Measurements from ENCODE around the gene AKT3. TPM values are rescaled to one million over a fixed set of nuclear protein-coding genes. Genes with fewer than 3 reads are reported as not detected.

AKT3 gene
- total RNA-seq, 1 experiment from 2014 or later = 8.0 TPM

DNA sequence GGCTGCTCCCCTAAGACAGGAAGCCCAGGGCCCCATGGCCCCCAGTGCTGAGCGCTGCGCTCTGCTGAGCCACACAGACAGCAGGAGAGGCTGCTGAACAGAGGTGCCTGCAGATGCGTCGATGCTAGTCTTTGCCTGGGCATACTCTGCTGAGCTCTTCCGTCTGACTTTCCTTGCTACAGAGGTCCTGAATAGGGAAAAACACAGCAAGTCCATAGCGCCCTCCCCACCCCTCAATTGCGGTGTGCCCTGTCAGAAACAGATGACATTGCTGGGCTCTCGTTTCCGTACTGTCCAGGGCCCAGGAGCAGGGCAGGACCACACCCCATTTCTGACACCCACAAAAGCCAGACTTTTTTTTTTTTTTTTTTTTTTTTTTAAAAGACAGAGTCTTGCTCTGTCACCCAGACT lies 341.7 kb downstream of the AKT3 start:
- no peak overlapping the region for H3K4me3 ChIP-seq
- H3K27me3 ChIP-seq = no peaks in the 10 kb centered on the region
- no peak for DNase-seq
- H3K9me3 ChIP-seq = no peaks in the 10 kb centered on the region
- no peaks in the 10 kb centered on the region for H3K36me3 ChIP-seq

DNA sequence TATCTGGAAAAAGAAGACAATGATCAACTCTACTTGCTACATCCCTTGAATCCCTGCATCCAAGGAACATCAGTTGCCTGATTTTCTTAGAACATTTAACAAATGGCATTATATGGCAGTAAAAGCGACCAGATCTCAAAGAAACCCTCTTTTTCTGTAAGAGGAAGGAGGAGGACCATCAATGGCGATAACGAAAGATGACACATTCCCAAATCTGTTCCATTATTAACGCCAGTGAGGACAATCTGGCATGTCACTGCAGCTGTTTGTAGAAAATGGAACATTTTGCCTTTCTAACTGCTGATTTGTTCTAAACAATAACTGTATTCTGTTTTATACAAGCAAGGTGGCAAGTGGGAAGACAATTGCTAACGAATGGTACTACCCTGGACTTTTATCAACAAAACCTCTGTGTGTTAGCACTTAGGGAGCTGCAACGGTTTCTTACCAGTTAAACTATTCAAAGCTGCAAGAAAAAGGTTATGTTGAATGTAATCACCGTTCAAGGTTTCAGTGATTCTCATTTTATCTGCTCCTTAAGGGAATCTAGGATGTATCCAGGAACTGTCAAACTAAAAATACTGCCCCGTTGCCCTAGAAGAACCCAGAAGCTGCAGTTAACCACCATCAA lies 342.3 kb downstream of the AKT3 start:
- DNase-seq = no peak
- H3K36me3 ChIP-seq = no peaks in the 10 kb centered on the region
- no peaks in the 10 kb centered on the region for H3K27me3 ChIP-seq
- no peaks in the 10 kb centered on the region for H3K9me3 ChIP-seq
- H3K4me3 ChIP-seq = no peak overlapping the region

DNA sequence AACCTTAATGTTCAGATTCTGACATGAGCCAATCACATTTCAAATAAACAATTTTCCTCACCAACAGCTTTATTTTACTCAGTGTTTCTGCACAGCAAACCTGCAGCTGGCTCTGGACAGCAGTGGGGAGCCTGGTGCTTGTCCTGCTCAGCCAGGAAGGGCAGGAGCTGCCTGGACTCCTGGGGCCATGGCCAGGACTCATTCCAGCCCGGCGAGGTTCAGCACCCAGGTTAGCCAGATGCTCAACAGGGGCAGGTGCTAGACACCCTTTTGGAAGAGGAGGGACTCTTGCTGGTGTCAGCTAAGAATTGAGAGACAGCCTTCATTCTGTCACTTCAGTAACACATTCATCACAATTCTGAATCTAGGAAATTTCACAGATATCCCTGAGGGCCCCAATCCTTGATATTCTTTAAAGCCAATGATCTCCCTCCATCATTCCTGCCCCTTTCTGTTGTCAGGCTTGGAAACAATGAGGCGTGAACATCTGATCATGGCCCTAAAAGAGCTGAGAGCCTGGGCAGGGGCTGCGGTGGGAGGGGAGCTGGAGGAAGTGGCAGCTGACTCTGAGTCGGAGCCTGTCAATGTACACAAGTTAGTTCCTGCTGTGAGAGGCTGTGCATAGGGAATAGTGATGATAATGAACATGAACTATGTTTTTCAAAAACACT lies 342.9 kb downstream of the AKT3 start:
- Histone ChIP-seq H3K4me3 (no peak overlapping the region), H3K27me3 (no peaks in the 10 kb centered on the region), H3K9me3 (no peaks in the 10 kb centered on the region), H3K36me3 (no peaks in the 10 kb centered on the region)
- DNase-seq = peak; percentile 35

DNA sequence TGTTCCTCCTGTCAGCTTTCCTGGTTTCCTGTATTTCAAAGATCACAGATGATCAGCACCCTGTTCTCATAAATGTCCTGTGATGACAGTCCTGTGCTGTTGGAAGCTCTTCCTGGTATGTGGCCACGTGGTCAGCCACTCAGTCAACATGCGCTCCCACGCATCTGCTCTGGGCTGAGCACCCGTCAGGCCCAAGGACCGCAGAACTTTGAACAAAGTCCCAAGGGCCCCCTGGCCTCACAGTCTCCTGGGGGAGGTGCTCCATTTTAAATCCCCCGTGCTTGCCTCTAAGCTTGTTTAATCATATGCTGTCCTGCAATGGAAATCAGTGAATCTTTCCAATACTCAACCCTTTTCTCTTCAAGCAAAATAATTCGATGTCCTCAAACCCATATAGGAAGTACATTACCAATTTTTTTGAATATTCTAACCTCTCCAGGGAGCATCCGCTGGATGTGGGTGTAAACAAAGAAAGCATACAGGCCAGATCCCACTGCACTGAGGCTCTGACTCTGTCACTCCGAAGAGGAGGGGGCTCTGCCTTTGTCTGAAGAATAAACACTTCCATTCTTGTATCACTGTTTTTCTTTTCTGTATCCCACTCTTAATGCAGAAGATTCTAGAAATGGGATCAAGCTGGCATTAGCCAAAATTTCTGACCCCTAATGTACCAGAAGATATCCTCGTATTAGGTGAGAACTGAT lies 343.9 kb downstream of the AKT3 start:
- no peaks in the 10 kb centered on the region for H3K27me3 ChIP-seq
- H3K36me3 ChIP-seq = no peaks in the 10 kb centered on the region; the same call in 1 of the 2 replicates
- no peaks in the 10 kb centered on the region for H3K9me3 ChIP-seq
- DNase-seq = no peak
- H3K4me3 ChIP-seq = no peak overlapping the region

DNA sequence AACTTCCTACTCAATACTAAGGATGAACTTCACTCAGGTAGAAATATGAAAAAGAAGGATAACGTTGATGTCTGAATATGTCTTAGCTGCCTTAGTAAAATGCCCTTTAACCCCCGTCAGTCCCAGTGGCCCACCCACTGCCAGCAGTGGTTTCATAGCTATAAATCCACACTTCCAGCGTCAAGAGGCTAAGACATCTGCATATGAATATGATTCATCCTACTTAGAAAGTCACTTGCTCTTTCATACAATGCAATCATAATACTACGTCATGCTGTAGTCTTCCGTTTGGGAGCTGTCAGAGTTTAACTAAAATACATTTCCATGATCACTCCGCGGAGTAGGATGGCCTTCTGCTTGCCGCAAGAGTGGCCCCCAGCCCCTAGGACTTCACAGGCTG lies 346.9 kb downstream of the AKT3 start:
- H3K27me3 ChIP-seq = no peaks in the 10 kb centered on the region
- no peak overlapping the region for H3K4me3 ChIP-seq
- H3K9me3 ChIP-seq = no peaks in the 10 kb centered on the region
- DNase-seq = no peak
- H3K36me3 ChIP-seq = no peaks in the 10 kb centered on the region; the same call in 1 of the 2 replicates

DNA sequence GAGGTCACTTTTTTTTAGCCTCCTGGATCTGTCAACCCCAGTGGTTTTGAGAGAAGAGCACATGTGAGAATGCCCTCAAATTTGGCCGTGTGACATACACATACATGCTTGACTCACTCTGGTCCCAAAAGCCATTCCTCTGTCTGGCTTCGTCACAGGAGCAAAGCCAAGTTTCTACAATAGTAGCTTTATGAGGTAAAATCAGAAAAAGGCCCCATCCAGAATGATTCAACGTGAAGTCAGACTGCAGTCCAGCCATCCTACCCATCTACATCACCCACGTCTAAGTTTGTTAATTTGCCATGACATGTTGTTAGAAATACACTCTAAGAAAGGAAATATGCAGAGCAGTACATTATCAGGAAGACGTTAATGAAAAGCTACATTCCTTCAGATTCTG lies 349.0 kb downstream of the AKT3 start:
- Histone ChIP-seq H3K9me3 (no peaks in the 10 kb centered on the region), H3K36me3 (no peaks in the 10 kb centered on the region; the same call in 1 of the 2 replicates), H3K4me3 (no peak overlapping the region), H3K27me3 (no peaks in the 10 kb centered on the region)
- DNase-seq = peak; percentile 49

DNA sequence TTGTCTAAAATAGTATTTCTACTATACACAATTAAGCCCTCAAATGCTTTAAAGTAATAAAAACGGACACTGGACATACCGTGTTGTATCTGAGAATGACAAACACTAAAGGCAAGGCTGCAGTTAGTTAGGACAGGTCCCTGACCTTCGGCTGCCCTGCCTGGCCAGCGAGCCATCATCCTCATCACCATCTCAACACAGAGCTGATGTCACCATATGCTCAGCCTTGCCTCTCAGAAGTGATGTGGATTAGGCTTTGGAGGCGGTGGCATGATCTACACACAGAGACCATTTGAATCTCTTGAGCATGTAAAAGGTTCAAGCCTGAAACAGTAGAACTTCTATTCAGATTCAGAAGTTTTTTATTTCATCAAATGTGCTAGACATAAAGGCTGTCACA lies 349.5 kb downstream of the AKT3 start:
- no peaks in the 10 kb centered on the region for H3K27me3 ChIP-seq
- no peak for DNase-seq
- no peaks in the 10 kb centered on the region; the same call in 1 of the 2 replicates for H3K36me3 ChIP-seq

DNA sequence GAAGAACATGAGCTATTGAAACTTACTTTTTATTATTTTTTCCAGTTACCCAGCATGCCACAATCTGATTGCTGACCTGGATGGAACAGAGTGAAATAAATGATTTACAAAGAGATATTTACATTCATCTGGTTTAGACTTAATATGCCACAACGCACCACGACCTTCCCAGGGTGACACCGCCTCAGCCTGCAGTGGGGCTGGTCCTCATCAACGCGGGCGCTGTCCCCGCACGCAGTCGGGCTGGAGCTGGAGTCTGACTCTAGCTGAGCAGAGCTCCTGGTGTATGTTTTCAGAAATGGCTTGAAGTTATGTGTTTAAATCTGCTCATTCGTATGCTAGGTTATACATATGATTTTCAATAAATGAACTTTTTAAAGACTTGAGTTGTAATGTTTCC lies 350.3 kb downstream of the AKT3 start:
- no peak overlapping the region for H3K4me3 ChIP-seq
- no peak for DNase-seq
- H3K36me3 ChIP-seq = no peaks in the 10 kb centered on the region; the same call in 1 of the 2 replicates
- H3K27me3 ChIP-seq = no peaks in the 10 kb centered on the region
- H3K9me3 ChIP-seq = no peaks in the 10 kb centered on the region

More for the DNA sequence above, 349.5 kb downstream of the AKT3 start:
- Histone ChIP-seq H3K4me3 (no peak overlapping the region), H3K9me3 (no peaks in the 10 kb centered on the region)

DNA sequence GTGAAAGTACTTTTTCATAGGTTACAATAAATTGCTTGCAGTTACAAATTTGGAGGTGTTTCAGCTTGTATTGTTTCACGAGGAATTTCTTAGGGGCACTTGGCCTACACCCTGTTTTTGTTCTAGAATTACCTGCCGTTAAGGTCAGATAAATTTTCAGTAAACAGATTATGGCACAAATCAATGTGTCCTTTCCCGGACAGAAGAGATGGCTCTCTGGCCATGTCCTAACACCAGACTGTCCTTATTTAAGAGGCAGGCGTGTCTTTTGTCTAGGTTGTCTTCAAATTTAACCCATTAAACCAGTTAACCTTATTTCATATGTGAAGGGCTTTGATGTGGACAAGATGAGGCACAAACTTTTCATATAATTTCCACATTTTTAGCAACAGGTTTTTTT lies 350.8 kb downstream of the AKT3 start:
- H3K4me3 ChIP-seq = no peak overlapping the region
- no peaks in the 10 kb centered on the region for H3K27me3 ChIP-seq
- DNase-seq = no peak
- no peaks in the 10 kb centered on the region for H3K9me3 ChIP-seq
- no peaks in the 10 kb centered on the region; the same call in 1 of the 2 replicates for H3K36me3 ChIP-seq

DNA sequence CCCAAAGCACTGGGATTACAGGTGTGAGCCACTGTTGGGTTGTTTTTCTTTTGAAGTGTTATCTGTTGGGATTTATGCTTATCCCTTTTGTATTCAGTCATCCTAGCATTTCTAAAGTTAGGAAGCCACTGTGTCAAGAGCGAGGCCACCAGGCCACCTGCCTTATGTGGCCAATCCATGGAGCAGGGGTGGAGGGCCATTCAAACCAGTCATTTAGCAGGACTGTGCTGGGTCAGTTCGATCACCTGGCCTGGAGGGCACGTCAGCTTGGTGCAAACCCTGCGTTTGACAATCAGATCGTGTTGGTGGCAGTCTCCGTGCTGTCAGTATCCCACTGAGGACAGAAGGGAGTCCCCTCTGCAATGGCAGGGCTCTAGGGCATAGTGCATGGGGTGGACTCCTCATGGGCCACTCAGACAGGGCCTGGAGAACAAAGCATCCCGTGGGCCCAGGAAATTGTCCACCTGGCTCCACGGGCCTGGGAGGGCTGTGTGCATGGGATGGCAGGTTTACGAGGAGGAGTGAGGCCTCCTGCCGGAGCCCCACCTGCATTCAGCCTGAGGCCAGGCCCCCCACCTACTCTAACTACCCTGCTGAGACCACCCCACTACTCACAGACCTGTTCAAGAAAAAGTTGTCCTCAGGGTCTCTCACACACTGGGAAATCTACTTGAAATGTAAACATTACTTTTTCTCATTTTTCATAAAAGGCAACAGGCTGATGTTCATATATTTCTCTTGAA lies 351.9 kb downstream of the AKT3 start:
- Histone ChIP-seq H3K9me3 (no peaks in the 10 kb centered on the region), H3K36me3 (no peaks in the 10 kb centered on the region; the same call in 1 of the 2 replicates), H3K27me3 (no peaks in the 10 kb centered on the region), H3K4me3 (no peak overlapping the region)
- no peak for DNase-seq

DNA sequence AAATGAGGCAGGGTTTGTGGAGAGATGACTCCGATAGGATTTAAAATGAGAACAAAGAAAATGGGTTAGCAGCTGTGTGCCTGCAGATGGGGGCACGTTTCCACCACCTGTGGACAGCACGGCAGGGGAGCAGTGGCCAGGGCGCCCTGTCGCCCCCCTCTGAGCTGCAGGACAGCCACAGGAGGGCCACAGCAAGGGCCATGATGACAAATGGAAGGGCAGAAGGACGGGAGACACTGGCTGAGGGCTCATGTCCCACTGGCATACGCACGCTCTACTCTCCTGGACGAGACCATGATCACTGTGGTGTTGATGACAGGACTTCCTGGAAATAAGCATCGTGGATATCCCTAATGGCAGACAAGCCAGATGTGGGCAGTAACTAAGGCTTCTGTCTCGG lies 353.2 kb downstream of the AKT3 start:
- Histone ChIP-seq H3K27me3 (no peaks in the 10 kb centered on the region), H3K36me3 (no peaks in the 10 kb centered on the region; the same call in 1 of the 2 replicates), H3K4me3 (no peak overlapping the region), H3K9me3 (no peaks in the 10 kb centered on the region)
- DNase-seq = no peak

DNA sequence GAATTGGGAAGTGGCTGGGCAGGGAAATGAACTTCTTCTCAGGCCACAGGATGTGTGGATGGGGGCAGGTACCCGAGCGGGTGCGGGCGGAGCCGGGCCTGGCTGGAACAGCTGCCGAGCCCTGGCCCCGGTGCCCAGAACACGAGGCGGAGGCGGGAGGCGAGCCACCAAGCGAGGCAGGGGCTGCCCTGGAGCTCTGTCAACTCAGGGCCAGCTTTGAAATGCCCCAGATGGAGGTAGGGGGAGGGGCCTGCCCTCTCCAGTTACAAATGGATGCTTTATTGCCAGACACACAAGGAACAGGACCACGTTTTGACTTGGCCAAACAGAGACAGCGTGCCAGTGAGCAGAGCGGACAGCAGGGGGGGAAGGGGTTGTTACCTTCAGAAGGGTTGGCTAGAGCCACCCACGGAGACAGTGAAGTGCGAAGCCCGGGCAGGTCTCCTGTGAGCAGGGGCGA lies 353.8 kb downstream of the AKT3 start:
- no peaks in the 10 kb centered on the region for H3K9me3 ChIP-seq
- H3K36me3 ChIP-seq = no peaks in the 10 kb centered on the region
- no peak for DNase-seq
- no peaks in the 10 kb centered on the region for H3K27me3 ChIP-seq
- no peak overlapping the region for H3K4me3 ChIP-seq

DNA sequence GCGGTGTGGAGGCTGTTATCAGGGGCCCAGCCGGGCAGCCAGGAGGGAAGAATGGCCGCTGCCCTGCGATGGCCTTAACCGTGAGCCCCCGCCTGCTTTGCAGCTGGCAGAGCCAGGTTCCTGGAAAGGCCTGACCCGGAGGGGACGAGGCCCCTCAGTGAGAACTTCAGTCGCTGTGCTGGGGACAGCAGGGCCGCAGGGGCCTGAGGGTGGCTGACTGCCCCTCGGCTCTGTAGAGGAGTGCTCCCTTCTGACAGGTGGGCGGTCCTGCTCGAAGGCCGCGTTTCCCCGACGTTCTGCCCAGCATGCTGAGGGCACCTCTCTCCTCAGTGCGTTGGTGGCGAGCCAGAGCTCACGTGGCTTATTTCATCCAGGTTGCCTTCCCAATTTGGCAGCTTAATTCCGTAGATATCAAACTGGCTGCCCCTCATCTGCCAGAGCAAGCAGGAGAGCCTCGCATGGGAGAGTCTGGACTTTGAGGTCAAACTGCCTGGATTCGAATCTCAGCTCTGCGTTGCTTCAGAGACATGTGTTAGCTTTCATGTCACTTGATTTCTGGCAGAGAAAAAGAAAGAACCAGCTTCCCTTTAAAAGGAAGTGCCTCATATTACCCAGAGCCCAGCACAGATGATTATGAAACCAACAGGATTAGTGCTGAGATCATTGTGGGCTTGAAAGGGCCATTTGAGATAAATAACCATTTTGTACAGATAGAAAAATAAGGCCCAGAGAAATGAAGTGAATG lies 354.4 kb downstream of the AKT3 start:
- DNase-seq = no peak
- Histone ChIP-seq H3K9me3 (no peaks in the 10 kb centered on the region), H3K36me3 (no peaks in the 10 kb centered on the region), H3K4me3 (no peak overlapping the region), H3K27me3 (no peaks in the 10 kb centered on the region)

DNA sequence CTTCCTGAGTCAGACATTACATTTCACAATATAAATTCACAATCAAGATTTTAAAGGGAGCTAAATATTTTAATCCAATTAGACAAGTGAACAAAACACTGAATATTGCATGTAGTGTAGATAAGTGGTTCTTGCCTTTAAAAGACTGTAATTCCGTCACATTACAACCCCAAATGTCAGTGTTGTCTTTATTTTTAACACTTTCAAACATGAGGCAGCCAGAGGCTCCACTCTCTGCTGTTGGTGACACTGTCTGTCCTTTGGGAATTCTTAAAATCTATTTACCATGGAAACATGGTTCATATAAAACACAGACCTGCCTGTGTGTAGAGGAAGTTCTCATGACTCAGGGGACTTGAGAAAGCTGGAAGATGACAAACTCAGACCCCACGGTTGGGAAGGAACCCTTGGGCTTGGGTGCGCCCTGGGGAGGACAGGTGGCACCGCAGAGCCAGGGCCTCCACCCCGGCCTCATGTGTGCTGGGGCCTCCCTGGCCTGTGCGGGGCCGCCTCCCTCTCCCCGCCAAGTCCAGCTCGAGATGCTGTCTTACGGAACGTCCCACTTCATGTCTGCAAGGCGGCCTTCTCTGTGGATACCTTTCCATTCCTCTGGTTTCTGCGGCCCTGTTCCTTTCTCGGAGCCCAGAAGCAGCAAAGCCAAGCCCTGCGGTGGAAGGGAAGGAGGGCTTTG lies 355.2 kb downstream of the AKT3 start:
- H3K36me3 ChIP-seq = no peaks in the 10 kb centered on the region; the same call in 1 of the 2 replicates
- H3K9me3 ChIP-seq = no peaks in the 10 kb centered on the region
- H3K27me3 ChIP-seq = no peaks in the 10 kb centered on the region
- DNase-seq = no peak
- H3K4me3 ChIP-seq = no peak overlapping the region

DNA sequence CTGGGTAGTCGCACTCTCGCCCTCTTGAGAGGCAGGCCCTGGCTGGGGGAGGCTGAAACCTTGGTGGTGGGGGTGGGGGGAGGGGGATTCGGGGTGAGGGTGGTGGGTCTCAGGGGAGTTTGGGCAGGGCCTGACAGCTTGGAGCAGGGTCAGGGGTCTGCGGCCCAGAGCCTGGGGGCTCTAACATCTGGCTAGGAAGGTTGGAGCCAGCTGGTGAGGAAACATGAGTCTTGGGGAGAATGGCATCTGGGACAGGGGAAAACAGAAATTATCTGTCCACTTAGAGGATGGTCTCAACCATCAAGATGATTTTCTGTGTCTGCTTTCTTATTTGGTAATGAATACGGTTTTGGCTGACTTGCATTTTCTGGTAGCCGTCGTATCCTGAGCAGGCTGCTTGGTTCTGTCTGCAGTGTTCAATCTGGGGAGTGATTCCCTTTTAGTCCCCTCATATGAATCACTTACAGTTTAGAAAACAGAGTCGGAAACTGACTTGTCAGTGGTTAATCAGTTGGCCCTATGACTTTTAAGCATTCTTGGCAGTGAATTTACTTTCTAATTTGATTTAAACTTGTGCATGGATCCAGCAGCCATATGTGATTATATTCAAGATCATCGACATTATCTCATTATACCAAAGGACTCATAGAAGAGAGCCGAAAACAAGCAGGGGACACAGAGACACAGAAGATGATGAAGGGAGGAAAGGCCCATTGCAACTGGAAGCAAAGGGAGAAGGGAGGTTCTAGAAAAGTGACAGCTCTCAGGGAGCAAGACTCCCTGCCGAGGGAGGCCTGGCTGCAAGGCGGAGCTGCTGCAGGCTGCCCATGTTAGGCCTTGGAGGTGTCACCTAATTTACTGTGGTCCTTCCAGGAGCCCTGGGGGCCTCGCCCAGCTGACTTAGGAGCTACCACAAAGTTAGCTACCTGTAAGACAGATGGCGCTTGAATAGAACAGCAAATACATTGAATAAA lies 356.6 kb downstream of the AKT3 start:
- no peaks in the 10 kb centered on the region; the same call in 1 of the 2 replicates for H3K36me3 ChIP-seq
- peak; percentile 38 for DNase-seq
- H3K4me3 ChIP-seq = no peak overlapping the region
- no peaks in the 10 kb centered on the region for H3K9me3 ChIP-seq
- H3K27me3 ChIP-seq = no peaks in the 10 kb centered on the region

Measured in MG63 (cell line).